HG02610 (cell line): ENCODE data around the gene INSR.
"Not testable (repeated sequence)": the region's sequence is repeated elsewhere in the genome, so short reads cannot be mapped to it uniquely, and the experiment has no call there.

Experiments used
- ATAC-seq: cut with Tn5 transposase; IDR thresholded peaks from one replicate; pipeline ENCODE4 v1.9.1; 2021; ENCODE audit warnings: mild to moderate bottlenecking, moderate library complexity; ENCODE audit not compliant: unreplicated experiment

INSR gene

DNA sequence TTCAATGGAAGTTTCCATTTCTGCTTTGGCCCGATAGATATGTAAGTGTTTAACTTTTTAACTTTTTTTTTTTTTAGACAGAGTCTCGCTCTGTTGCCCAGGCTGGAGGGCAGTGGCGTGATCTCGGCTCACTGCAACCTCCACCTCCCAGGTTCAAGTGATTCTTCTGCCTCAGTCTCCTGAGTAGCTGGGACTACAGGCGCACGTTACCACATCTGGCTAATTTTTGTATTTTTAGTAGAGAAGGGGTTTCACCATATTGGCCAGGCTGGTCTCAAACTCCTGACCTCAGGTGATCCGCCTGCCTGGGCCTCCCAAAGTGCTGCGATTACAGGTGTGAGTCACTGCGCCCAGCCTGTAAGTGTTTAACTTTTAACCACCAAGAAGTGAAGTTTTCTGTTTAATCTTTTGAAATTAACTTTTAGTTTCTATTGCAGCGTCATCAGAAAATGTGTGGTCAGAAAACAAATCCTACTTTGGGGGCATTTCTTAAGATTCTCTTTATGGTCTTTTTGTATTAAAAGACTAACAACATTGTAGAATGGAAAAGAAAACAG is 147.0 kb downstream of the INSR start:
- ATAC-seq: not testable (repeated sequence)

GRCh38 chr19:7146086-7146485 is 148.1 kb downstream of the INSR start:
- not testable (repeated sequence) for ATAC-seq

DNA sequence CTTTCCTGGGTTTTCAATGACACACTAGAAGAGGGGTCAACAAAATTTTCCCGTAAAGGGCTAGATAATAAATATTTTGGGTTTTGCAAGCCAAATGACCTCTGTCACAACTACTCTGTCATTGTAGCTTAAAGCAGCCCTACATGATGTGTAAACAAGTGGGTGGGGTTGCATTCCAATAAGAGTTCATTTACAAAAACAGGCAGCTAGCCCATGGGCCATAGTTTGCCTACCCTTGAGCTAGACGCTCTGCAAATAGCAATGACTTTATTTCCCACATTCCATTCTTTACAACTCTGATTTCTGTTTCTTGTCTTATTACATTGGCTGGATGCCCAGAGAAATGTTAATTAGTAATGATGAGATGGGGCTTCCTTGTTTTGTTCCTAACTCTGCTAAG is 148.7 kb downstream of the INSR start:
- ATAC-seq: no peak

GRCh38 chr19:7142771-7143170 is 151.4 kb downstream of the INSR start:
- no peak for ATAC-seq

DNA sequence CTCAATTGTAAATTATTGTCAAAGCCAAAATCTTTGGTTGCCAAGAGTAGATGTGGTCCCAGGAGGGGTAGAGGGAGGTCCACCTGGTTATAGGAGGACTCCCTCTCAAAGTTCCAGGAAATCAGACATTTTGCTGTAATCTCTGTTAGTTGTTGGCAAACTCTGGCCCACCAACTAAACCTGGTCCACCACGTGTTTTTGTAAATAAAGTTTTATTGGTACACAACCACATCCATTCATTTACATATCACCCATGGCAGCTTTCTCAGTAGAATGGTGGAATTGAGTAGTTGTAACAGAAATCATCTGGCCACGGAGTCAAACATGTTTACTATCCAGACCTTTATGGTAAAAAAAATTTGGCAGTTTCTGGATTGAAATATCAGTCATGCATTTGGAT is 154.1 kb downstream of the INSR start:
- no peak for ATAC-seq

- ATAC-seq: no peak
Measured at GRCh38 chr19:7139095-7139494, 155.1 kb downstream of the INSR start.

GRCh38 chr19:7138402-7138801 is 155.8 kb downstream of the INSR start:
- ATAC-seq: no peak

DNA sequence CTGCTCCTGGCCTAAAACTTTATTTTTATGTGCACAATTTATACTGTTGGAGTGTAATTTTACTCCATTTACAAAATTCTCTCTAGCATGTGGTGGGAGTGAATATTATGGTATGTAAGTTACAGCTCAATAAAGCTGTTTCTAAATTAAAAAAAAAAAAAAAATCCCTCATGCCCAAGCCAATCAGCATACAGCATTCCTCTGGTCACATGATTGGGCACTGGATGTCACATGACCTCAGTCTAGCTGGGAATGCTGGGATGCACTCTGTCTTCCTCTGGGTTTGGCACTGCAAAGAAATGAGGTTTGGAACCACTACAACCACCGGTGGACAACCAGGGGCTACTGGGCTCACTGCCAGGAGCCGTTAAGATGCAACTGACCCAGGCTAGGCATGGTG is 157.1 kb downstream of the INSR start:
- no peak for ATAC-seq

DNA sequence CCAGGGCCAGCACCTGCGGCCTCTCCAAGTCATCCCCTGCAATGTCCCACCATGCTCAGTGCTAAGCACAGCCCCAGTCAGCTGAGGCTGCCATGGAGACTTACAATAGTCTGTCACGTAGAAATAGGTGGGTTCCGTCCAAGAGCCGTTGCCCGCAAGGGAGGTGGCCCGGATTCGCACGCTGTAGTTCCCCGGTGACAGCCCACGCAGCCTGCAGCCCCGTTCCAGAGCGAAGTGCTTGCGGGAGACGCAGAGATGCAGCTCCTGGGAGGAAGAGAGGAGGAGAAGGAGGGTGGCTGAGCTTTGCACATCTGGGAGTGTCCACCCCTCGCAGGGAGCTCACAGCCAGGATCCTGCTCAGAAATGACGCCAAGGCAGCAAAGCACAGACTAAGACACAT is 162.2 kb downstream of the INSR start:
- no peak for ATAC-seq

DNA sequence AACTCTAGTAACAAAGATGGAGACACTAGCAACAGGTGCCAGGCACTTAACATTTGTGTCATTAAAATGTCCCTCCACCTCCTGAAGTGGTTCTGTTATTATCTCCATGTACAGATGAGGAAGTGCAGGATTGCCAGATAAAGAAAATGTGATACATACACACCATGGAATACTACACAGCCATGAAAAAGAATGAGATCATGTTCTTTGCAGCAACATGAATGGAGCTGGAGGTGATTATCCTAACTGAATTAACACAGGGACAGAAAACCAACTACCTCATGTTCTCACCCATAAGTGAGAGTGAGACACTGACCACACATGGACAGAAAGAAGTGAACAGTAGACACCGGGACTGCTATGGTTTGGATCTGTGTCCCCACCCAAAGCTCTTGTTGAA is 164.2 kb downstream of the INSR start:
- no peak for ATAC-seq

DNA sequence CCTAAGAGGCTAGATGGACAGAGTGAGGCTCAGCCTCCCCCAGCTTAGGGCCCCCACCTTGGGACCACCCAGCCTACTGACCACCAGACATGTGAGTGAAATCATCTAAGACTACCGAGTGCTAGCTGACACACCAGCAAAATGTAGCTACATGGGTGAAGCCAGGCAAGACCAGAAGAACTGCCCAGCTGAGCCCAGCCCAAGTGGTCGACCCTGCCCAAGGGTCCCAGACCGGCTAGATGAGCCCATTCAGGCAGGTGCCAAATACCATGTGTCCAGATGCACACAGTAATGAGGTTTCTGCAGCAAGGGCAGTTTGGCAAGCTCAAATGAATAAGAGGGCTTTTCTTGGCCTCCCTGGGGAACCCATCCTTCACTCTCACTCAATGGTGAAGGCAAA is 168.1 kb downstream of the INSR start:
- no peak for ATAC-seq

DNA sequence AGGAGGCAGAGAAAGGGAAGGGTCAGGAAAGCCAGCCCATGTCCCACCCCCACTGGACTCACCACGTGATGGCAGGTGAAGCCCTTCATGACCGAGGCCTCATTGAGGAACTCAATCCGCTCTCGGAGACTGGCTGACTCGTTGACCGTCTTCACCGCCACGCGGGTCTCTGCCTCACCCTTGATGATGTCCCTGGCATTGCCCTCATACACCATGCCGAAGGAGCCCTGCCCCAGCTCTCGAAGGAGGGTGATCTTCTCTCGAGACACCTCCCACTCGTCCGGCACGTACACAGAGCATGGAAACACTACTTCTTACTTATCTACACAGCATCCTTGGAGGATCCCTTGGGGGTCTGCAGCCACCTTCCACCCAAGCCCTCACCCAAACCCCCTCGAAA is 169.0 kb downstream of the INSR start:
- ATAC-seq: no peak

- no peak for ATAC-seq
Measured at GRCh38 chr19:7124782-7125181, 169.4 kb downstream of the INSR start.

DNA sequence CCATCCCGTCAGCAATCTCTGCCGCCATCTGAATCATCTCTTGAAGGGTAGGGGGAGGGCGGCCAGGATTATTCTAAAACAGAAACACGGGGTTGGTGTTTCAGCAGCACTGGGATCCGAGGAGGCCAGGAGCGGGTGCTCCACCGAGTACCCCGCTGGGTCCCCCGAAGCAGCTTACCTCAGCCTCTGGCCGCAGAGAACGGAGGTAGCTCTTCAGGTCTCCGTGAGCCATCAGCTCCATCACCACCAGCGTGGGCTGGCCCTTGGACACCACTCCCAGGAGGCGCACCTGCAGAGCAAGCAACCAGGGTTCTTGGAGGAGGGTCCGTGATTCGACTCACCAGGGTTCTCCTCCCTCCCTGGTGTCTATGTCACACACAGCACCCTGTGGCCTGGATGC is 171.5 kb downstream of the INSR start:
- ATAC-seq: no peak

- no peak for ATAC-seq
Measured at GRCh38 chr19:7120499-7120898, 173.7 kb downstream of the INSR start.

DNA sequence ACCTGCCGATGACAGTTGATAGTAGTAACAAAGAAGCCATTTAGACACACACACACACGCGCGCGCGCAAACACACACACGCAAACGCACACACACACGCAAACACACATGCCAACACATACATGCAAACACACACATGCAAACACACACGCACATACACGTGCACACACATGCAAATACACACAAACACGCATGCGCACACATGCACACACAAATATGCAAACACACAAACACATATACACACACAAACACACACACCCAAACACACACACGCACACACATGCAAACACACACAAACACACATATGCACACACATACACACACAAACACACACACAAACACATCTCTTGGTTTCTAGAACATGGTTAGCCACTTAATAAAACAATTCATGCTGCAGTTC is 174.6 kb downstream of the INSR start:
- ATAC-seq: no peak

- no peak for ATAC-seq
Measured at GRCh38 chr19:7117248-7117647, 177.0 kb downstream of the INSR start.

GRCh38 chr19:7115721-7116120 is 178.5 kb downstream of the INSR start:
- ATAC-seq: no peak

DNA sequence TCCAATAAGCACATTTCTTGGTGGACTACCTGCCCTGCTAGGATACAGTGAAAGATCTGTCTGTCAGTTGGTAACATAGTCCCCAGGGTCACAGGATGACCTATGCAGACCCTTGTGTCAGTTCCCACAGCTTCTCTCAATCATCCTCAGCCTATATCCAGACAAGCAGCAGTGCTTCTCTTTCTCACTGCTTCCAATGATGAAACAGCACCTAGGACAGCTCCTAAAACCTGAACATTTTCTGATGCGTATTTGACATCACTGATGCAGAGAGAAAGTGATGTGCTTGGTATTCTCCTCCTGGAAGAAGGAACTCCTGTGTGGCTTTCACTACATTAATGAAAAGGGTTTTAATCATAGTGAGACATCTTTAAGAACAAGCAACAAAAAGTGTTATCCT is 181.0 kb downstream of the INSR start:
- ATAC-seq: no peak

GRCh38 chr19:7112675-7113074 is 181.5 kb downstream of the INSR start:
- ATAC-seq: no peak

DNA sequence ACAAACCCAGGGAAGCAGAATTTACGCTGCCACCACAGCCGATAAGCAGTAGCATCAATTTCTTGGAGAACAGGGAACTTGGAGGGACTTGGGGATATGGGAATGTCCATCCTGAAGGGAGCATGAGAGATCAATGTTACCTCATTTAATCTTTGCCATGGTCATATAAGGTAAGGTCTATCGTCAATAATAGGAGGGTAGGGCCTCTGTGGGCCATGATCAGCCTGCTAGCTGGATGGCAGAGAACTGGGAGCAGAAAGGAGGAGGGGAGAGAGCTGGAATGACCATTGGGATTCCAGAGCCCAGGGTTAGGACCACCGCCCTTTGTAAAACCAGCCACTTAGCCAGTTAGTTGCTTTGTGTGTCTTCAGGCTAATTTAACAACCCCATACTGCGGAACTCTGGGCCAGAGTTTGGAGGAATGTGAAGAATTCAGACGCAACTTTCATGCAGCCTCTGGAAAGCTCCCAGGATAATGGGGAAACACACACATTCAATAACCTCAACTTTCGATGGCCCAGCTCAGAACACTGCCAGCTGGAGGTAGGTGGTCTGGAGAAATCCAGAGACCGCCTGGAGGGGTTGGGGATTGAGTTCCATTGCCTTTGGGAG is 184.4 kb downstream of the INSR start:
- no peak for ATAC-seq

GRCh38 chr19:7106711-7107657 is 187.2 kb downstream of the INSR start:
- no peak for ATAC-seq
